ENCODE results near the gene SRA1. TPM values are rescaled to one million over a fixed set of nuclear protein-coding genes. Genes with fewer than 3 reads are reported as not detected.

SRA1 gene
- total RNA-seq, 2 donors from 2014 or later, result 10.9 to 12.5 TPM

- ATAC-seq (no peak), DNase-seq (no peak)
- Histone ChIP-seq H3K27me3 (no peaks in the 10 kb centered on the region), H3K4me1 (no peaks in the 10 kb centered on the region), H3K4me3 (no peak overlapping the region), H3K27ac (peak overlapping the region in 2 of 4 donors; percentile 45 to 53), H3K9me3 (no peaks in the 10 kb centered on the region), H3K36me3 (replicated peaks in 1 of 2; ENCODE audit: insufficient read depth in 1 of 2, low read depth in 2 of 2) (no peaks in the 10 kb centered on the region)
- TF ChIP-seq POLR2A (IDR thresholded peaks at IDR 0.05) (no peak), CTCF (IDR thresholded peaks at IDR 0.05) (no peak)
- WGBS, 2 donors, result 86% methylated on average over 7 of the region's 7 CpGs; no CpG with 5 or more reads in 1 of the 2 donors
- intact Hi-C loops (cut with DNase I), result no loop called here
Measured at GRCh38 chr5:140573683-140574082, 16.4 kb upstream of the SRA1 start.

- no peak for TF ChIP-seq CTCF (IDR thresholded peaks at IDR 0.05)
- no peak for TF ChIP-seq POLR2A (IDR thresholded peaks at IDR 0.05)
- ATAC-seq (no peak), DNase-seq (no peak)
- 77 to 83% methylated on average over 4 to 5 of the region's 5 CpGs for WGBS, 2 donors
- no peaks in the 10 kb centered on the region for H3K27me3 ChIP-seq
- H3K27ac ChIP-seq, result no peak overlapping the region
- no peaks in the 10 kb centered on the region for H3K9me3 ChIP-seq
- intact Hi-C loops (cut with DNase I), result no loop called here
- peaks cover 4% of the 10 kb centered on the region for H3K4me1 ChIP-seq
- no peak overlapping the region for H3K4me3 ChIP-seq
- H3K36me3 ChIP-seq (replicated peaks in 1 of 2; ENCODE audit: insufficient read depth in 1 of 2, low read depth in 2 of 2), result no peaks in the 10 kb centered on the region
Measured at GRCh38 chr5:140571105-140571504, 13.8 kb upstream of the SRA1 start.

- Histone ChIP-seq H3K36me3 (replicated peaks in 1 of 2; ENCODE audit: insufficient read depth in 1 of 2, low read depth in 2 of 2) (no peaks in the 10 kb centered on the region), H3K27me3 (no peaks in the 10 kb centered on the region), H3K4me3 (no peak overlapping the region), H3K9me3 (no peaks in the 10 kb centered on the region), H3K27ac (no peak overlapping the region), H3K4me1 (peaks cover 10% of the 10 kb centered on the region)
- intact Hi-C loops (cut with DNase I), result no loop called here
- no peak for DNase-seq
- 100% methylated on average over 1 of the region's 1 CpG for WGBS, 2 donors
- ATAC-seq, result no peak
- TF ChIP-seq POLR2A (IDR thresholded peaks at IDR 0.05), result no peak
- no peak for TF ChIP-seq CTCF (IDR thresholded peaks at IDR 0.05)
Measured at GRCh38 chr5:140570488-140570887, 13.2 kb upstream of the SRA1 start.

- Histone ChIP-seq H3K9me3 (no peaks in the 10 kb centered on the region), H3K27ac (no peak overlapping the region), H3K4me1 (peaks cover 15% of the 10 kb centered on the region), H3K27me3 (no peaks in the 10 kb centered on the region), H3K36me3 (replicated peaks in 1 of 2; ENCODE audit: insufficient read depth in 1 of 2, low read depth in 2 of 2) (no peaks in the 10 kb centered on the region), H3K4me3 (no peak overlapping the region)
- TF ChIP-seq CTCF (IDR thresholded peaks at IDR 0.05), result no peak
- no peak for TF ChIP-seq POLR2A (IDR thresholded peaks at IDR 0.05)
- ATAC-seq (no peak), DNase-seq (no peak)
- 83 to 94% methylated on average over 3 to 4 of the region's 4 CpGs for WGBS, 2 donors
- intact Hi-C loops (cut with DNase I), result no loop called here
Measured at GRCh38 chr5:140570058-140570457, 12.8 kb upstream of the SRA1 start.

GRCh38 chr5:140569197-140569596, 11.9 kb upstream of the SRA1 start:
- Histone ChIP-seq H3K9me3 (no peaks in the 10 kb centered on the region), H3K27ac (no peak overlapping the region)
- intact Hi-C loops (cut with DNase I), result loop anchor here (10.0 kb wide), 1 partner anchor 76 kb away; the partner anchor contains the start of genes IK and NDUFA2

More at GRCh38 chr5:140569197-140569596, 11.9 kb upstream of the SRA1 start:
- no peak for TF ChIP-seq POLR2A (IDR thresholded peaks at IDR 0.05)
- TF ChIP-seq CTCF (IDR thresholded peaks at IDR 0.05), result no peak
- peaks cover 16% of the 10 kb centered on the region for H3K4me1 ChIP-seq
- DNase-seq (no peak), ATAC-seq (no peak)
- no peaks in the 10 kb centered on the region for H3K27me3 ChIP-seq
- no peaks in the 10 kb centered on the region for H3K36me3 ChIP-seq (replicated peaks in 1 of 2; ENCODE audit: insufficient read depth in 1 of 2, low read depth in 2 of 2)
- WGBS, 2 donors, result 77 to 85% methylated on average over 4 of the region's 4 CpGs
- no peak overlapping the region for H3K4me3 ChIP-seq

Data from body of pancreas (tissue), 4 donors.